Left ventricle myocardium inferior (tissue), 1 donor: Measurements from ENCODE around the gene CAPN2. TPM values are rescaled to one million over a fixed set of nuclear protein-coding genes. Genes with fewer than 3 reads are reported as not detected.

Experiments
- DNase-seq: peaks from one replicate; pipeline ENCODE4 v3.0.0-alpha.2; 2020
- H3K27ac ChIP-seq: fragments of 200-600 bp; replicated peaks from 2 replicates; pipeline ENCODE4 v1.8.0; 2021
- H3K27me3 ChIP-seq: fragments of 200-600 bp; 2 replicates; pipeline ENCODE4 v1.8.0; 2021; ENCODE audit warnings: low read depth
- H3K36me3 ChIP-seq: fragments of 200-600 bp; 2 replicates; pipeline ENCODE4 v1.8.0; 2021
- H3K4me1 ChIP-seq: fragments of 200-600 bp; 2 replicates; pipeline ENCODE4 v1.8.0; 2021
- H3K4me3 ChIP-seq: fragments of 200-600 bp; 2 replicates; pipeline ENCODE4 v1.8.0; 2021; ENCODE audit warnings: mild to moderate bottlenecking, moderate library complexity
- H3K9me3 ChIP-seq: fragments of 200-600 bp; replicated peaks from 2 replicates; pipeline ENCODE4 v1.8.0; 2021
- intact Hi-C: fragments of 100-400 bp; cut with micrococcal nuclease; formaldehyde crosslinking; loops from one replicate; pipeline ENCODE4 v1.11.0; 2022
- total RNA-seq: library from RNA; stranded (reverse); fragmentation: NEBNext Ultra II Directional; extraction: Animal tissue kit (Norgen Biotek cat#: 25700); gene quantifications from one replicate; pipeline ENCODE4 v1.2.1, GENCODE V29; 2021
- TF ChIP-seq, protein P1 (sequence below): fragments of 200-600 bp; IDR thresholded peaks from 2 replicates; pipeline ENCODE4 v1.8.0; 2021; ENCODE audit warnings: antibody characterized with exemption, mild to moderate bottlenecking, borderline replicate concordance
- donor health status: DM: no; HTN: yes; CAD: no; lungs with severe emphysema.

Gene CAPN2
- total RNA-seq, 1 donor from 2014 or later: 65.3 TPM

DNA sequence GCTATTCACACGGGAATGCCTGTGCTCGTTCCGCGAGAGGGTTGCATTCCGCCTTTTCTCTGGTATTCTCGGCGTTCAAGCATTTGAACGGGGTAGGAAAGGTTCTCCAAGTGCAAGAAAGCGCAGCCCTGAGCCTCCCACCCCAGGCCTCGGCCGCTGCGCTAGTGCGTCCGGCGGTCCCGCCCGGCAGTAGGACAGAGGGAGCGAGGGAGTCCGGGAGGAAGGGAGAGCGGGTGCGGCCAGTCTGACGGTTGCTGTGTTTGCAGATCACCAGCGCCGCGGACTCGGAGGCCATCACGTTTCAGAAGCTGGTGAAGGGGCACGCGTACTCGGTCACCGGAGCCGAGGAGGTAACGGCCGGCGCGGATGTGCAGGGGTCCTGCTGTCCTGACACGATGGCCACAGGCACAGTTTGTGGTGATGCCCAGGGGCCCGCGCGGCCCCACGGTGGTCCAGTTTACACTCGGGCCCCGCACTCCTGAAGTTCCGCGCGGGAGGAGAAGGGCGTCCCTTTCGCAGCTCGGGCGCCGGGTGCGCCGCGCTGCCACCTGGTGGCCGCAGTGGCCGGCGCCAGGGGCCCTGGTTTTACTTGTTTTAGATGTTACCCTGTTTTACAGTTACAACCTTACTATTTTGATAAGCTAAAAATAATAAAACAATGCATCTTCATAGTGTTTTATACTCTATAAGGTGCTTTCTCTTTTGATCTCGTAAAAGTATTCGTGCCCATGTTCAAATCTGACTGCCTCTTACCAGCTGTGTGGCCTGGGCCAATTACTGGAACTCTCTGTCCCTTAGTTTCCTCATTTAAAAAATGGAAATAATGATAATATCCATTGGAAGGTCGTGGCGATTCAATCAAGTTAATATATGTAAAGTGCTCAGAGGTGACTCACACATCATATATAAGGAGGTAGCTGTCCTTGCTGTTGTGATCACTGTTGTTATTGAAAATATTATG, 36.7 kb downstream of the CAPN2 start:
- Histone ChIP-seq H3K4me3 (peak overlapping the region; percentile 62), H3K36me3 (peaks cover 78% of the 10 kb centered on the region), H3K4me1 (peaks cover 33% of the 10 kb centered on the region), H3K27me3 (no peaks in the 10 kb centered on the region), H3K9me3 (no peaks in the 10 kb centered on the region), H3K27ac (peak overlapping the region; percentile 77)
- TF ChIP-seq, protein P1, sequence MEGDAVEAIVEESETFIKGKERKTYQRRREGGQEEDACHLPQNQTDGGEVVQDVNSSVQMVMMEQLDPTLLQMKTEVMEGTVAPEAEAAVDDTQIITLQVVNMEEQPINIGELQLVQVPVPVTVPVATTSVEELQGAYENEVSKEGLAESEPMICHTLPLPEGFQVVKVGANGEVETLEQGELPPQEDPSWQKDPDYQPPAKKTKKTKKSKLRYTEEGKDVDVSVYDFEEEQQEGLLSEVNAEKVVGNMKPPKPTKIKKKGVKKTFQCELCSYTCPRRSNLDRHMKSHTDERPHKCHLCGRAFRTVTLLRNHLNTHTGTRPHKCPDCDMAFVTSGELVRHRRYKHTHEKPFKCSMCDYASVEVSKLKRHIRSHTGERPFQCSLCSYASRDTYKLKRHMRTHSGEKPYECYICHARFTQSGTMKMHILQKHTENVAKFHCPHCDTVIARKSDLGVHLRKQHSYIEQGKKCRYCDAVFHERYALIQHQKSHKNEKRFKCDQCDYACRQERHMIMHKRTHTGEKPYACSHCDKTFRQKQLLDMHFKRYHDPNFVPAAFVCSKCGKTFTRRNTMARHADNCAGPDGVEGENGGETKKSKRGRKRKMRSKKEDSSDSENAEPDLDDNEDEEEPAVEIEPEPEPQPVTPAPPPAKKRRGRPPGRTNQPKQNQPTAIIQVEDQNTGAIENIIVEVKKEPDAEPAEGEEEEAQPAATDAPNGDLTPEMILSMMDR: peak; percentile 98
- peak; percentile 63 for DNase-seq
- intact Hi-C loops: loop anchor here (5.0 kb wide), 1 partner anchor 37 kb away; the partner anchor contains the start of gene CAPN2

DNA sequence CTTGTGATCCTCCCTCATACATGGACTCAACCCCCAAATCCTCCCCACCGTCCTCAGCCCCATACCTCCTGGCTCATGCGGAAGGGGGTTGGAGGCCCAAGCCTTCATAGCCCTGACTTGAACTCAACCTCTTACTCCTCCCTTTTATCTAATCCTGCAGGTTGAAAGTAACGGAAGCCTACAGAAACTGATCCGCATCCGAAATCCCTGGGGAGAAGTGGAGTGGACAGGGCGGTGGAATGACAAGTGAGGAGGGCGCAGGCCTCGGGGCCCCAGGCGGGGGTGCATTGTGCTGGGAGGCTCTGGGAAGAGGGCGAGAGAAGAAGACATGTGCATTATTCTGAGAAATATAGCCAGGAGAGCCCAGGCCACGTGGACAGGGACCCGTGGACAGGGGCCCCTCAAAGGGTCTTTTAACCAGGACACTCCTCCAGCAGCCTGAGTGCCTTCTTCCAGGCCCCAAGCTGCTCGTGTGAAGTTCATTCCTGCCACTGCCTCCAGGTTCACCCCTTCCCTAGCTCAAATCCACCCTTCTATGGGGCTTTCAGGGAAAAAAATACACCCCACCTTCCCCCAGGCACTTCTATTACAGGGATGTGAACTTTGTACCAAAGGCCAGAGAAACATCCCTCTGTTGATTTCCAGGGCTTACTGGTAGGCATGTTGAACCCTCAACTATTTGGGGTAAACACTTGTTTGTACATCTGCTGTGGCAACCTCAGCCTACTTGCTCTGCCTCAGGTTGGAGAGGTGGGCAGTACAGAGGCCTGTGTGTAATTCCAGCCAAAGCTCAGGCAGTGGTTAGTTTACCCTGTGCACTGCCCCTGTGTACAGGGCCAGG, 38.6 kb downstream of the CAPN2 start:
- TF ChIP-seq, protein P1: no peak
- Histone ChIP-seq H3K36me3 (peaks cover 78% of the 10 kb centered on the region), H3K4me1 (peaks cover 30% of the 10 kb centered on the region), H3K27me3 (no peaks in the 10 kb centered on the region), H3K4me3 (no peak overlapping the region), H3K27ac (no peak overlapping the region), H3K9me3 (no peaks in the 10 kb centered on the region)
- intact Hi-C loops: no loop called here
- no peak for DNase-seq

DNA sequence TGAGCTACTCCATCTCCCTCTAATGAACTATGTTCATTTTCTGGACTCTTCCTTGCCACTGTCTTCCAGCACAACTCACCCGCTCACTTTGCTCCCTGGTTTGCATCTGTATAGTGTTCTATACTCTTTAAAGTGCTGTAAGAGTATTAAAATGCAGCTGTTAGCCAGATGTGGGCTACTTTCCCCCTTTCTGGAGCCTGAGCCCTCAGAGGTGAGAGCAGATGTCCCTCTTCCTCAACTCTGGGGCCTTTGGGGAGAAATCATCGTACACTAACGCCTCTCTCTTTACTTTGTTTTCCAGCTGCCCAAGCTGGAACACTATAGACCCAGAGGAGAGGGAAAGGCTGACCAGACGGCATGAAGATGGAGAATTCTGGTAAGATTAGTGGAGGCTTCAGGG, 39.4 kb downstream of the CAPN2 start:
- no peaks in the 10 kb centered on the region for H3K27me3 ChIP-seq
- TF ChIP-seq, protein P1: no peak
- H3K4me3 ChIP-seq: no peak overlapping the region
- H3K4me1 ChIP-seq: peaks cover 29% of the 10 kb centered on the region
- no peaks in the 10 kb centered on the region for H3K9me3 ChIP-seq
- intact Hi-C loops: no loop called here
- H3K36me3 ChIP-seq: peaks cover 77% of the 10 kb centered on the region
- no peak for DNase-seq
- H3K27ac ChIP-seq: no peak overlapping the region

DNA sequence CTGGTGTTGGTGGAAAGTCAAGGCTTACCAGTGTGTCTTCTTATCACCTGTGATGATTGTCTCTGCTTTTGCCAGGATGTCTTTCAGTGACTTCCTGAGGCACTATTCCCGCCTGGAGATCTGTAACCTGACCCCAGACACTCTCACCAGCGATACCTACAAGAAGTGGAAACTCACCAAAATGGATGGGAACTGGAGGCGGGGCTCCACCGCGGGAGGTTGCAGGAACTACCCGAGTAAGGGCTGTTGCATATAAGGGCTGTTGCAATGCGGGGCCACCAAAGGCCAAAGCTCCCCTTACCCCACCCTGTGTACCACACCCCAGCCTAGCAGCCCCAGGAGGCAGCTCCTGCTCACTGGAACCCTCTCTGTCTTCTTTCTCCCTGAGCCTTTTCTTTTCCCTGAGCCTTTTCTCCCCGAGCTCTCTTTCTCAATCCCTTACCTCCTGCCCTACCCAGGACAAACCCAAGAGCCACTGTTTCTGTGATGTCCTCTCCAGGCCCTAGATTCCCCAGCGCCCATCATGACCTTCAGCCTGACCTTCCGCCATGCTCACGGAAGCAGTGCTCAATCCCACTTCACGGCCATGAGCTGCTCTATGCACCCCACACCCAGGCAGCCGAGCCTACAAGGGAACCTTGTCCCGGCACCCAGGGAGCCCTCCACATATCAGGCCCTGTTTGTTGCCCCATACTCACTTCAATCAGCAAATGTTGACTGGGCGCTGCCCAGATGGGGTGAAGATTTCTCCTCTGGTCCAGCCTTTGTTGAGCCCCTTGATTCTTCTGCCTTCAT, 40.6 kb downstream of the CAPN2 start:
- intact Hi-C loops: no loop called here

More for the DNA sequence above, 40.6 kb downstream of the CAPN2 start:
- Histone ChIP-seq H3K9me3 (no peaks in the 10 kb centered on the region), H3K4me1 (peaks cover 16% of the 10 kb centered on the region), H3K27me3 (no peaks in the 10 kb centered on the region), H3K36me3 (peaks cover 82% of the 10 kb centered on the region), H3K4me3 (no peak overlapping the region), H3K27ac (no peak overlapping the region)
- TF ChIP-seq, protein P1: no peak
- DNase-seq: no peak
